Keratinocyte (primary cell): ENCODE data around the gene SLC44A1. TPM values are rescaled to one million over a fixed set of nuclear protein-coding genes. Genes with fewer than 3 reads are reported as not detected.

Experiments used
- DNase-seq: peaks from one replicate; pipeline ENCODE4 v3.0.0-alpha.2; 2011; ENCODE audit warnings: low read depth, missing footprints, low spot score
- FAIRE-seq: peaks from 2 replicates; lab custom pipeline; 2011; peaks lifted over from hg19 to GRCh38; lab: Jason Lieb, UNC
- H2AFZ ChIP-seq: 2 replicates; pipeline ENCODE4 v1.6.0; 2012; ENCODE audit warnings: low read length, control low read depth, inconsistent platforms; ENCODE audit not compliant: control insufficient read depth
- H3K27ac ChIP-seq: 2 replicates; pipeline ENCODE4 v1.5.1; 2011; ENCODE audit warnings: low read length; ENCODE audit not compliant: control insufficient read depth, insufficient read depth
- H3K27me3 ChIP-seq: 3 replicates; pipeline ENCODE4 v1.6.0; 2011; ENCODE audit warnings: low read length; ENCODE audit not compliant: control insufficient read depth, insufficient read depth; ENCODE audit errors: extremely low read depth
- H3K36me3 ChIP-seq, 2 experiments: 2 replicates in 1 of 2; 3 replicates in 1 of 2; pipeline ENCODE4 v1.5.1; 2011; ENCODE audit warnings: low read length in 2 of 2, mild to moderate bottlenecking in 1 of 2; ENCODE audit not compliant: control insufficient read depth in 2 of 2, insufficient read depth in 2 of 2; ENCODE audit errors: extremely low read depth in 1 of 2
- H3K4me1 ChIP-seq: 3 replicates; pipeline ENCODE4 v1.5.1; 2011; ENCODE audit warnings: low read length; ENCODE audit not compliant: control insufficient read depth, insufficient read depth; ENCODE audit errors: extremely low read depth
- H3K4me2 ChIP-seq: 3 replicates; pipeline ENCODE4 v1.6.0; 2011; ENCODE audit warnings: low read depth, low read length; ENCODE audit not compliant: control insufficient read depth, insufficient read depth; ENCODE audit errors: extremely low read depth
- H3K4me3 ChIP-seq, 3 experiments: fragments of 200-600 bp in 1 of 3; sonication (generic) in 1 of 3; 2 replicates in 2 of 3; 3 replicates in 1 of 3; pipeline ENCODE4 v1.5.1; 2011 to 2016; ENCODE audit warnings: low read length in 3 of 3, mild to moderate bottlenecking in 3 of 3, control low read depth in 2 of 3, inconsistent platforms in 1 of 3, low read depth in 1 of 3, mixed read lengths in 1 of 3, mixed run types in 1 of 3, moderate library complexity in 1 of 3; ENCODE audit not compliant: control insufficient read depth in 2 of 3, insufficient read depth in 2 of 3; ENCODE audit errors: extremely low read depth in 1 of 3
- H3K79me2 ChIP-seq: 2 replicates; pipeline ENCODE4 v1.6.0; 2012; ENCODE audit warnings: low read length; ENCODE audit not compliant: control insufficient read depth, insufficient read depth
- H3K9ac ChIP-seq: 3 replicates; pipeline ENCODE4 v1.6.0; 2011; ENCODE audit warnings: low read length; ENCODE audit not compliant: control insufficient read depth, insufficient read depth; ENCODE audit errors: extremely low read depth
- H3K9me1 ChIP-seq: 3 replicates; pipeline ENCODE4 v1.6.0; 2011; ENCODE audit warnings: low read length; ENCODE audit not compliant: control insufficient read depth, insufficient read depth; ENCODE audit errors: extremely low read depth
- H3K9me3 ChIP-seq: 2 replicates; pipeline ENCODE4 v1.5.1; 2012; ENCODE audit warnings: low read depth, low read length; ENCODE audit not compliant: control insufficient read depth
- H4K20me1 ChIP-seq: 3 replicates; pipeline ENCODE4 v1.6.0; 2011; ENCODE audit warnings: low read length; ENCODE audit not compliant: control insufficient read depth, insufficient read depth; ENCODE audit errors: extremely low read depth
- EZH2 ChIP-seq: IDR thresholded peaks from one replicate; pipeline ENCODE4 v1.6.1; 2012; ENCODE audit warnings: inconsistent platforms, mild to moderate bottlenecking, low read length, moderate library complexity
- dilution Hi-C: fragments of 300-500 bp; cut with MboI; formaldehyde crosslinking; loops from one replicate; pipeline ENCODE4 v1.7.0; 2020; ENCODE audit warnings: low sequenced_read_pairs; ENCODE audit not compliant: extremely low pct_ligation_motif_present
- polyA plus RNA-seq, 5 experiments: library from polyadenylated mRNA; depleted of rRNA in 3 of 5; stranded (reverse) in 3 of 5; stranded (forward) in 1 of 5; unstranded in 1 of 5; fragments of >200 nt; gene quantifications; 1 replicate in 1 of 5; 2 replicates in 3 of 5; 3 replicates in 1 of 5; pipeline versions ENCODE4 v1.2.1 to v1.2.3, GENCODE V29; 2011 to 2012; ENCODE audit warnings: missing spikeins in 2 of 5, low read depth in 1 of 5, low replicate concordance in 1 of 5
- TF ChIP-seq, protein P1 (sequence below), 3 experiments: IDR thresholded peaks in 1 of 3; conservative IDR thresholded peaks in 1 of 3; optimal IDR thresholded peaks in 1 of 3; 2 replicates in 2 of 3; 3 replicates in 1 of 3; pipeline versions ENCODE3 to v1.5.1; 2011; ENCODE audit warnings: low read length in 3 of 3, mild to moderate bottlenecking in 3 of 3, moderate library complexity in 2 of 3, control low read depth in 1 of 3, inconsistent platforms in 1 of 3; ENCODE audit not compliant: insufficient read depth in 2 of 3; ENCODE audit errors: extremely low read depth in 1 of 3

SLC44A1 gene
- polyA plus RNA-seq, 1 donor (not counting 4 experiments of a cell fraction or from before 2014, with no cell fraction given), result 22.9 TPM

DNA sequence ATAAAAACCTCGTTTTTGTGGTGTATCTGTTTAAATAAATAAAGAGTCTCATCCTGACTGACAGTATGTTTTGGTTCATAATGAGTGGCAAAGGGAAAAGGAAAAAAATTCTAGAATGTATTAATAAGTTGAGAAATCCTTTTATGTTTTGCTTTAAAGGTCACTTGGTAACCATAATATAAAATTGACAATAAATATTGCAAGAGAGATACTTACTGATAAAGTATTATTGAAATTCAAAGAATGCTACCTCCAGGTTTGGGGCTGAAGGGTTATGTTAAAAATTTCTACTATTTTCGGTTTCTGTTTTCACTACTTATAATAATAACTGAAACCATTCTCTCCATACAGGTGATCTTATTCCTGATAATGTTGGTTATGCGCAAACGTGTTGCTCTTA is 118.0 kb downstream of the SLC44A1 start:
- H3K79me2 ChIP-seq, result no peaks in the 10 kb centered on the region
- no peak overlapping the region for H3K9ac ChIP-seq
- H3K27ac ChIP-seq, result no peak overlapping the region
- H3K4me2 ChIP-seq, result no peak overlapping the region
- no peaks in the 10 kb centered on the region for H3K27me3 ChIP-seq
- no peak overlapping the region for H2AFZ ChIP-seq
- FAIRE-seq, result no peak
- no peaks in the 10 kb centered on the region for H3K4me1 ChIP-seq
- H3K36me3 ChIP-seq, result peaks cover 0 to 10% of the 10 kb centered on the region in 2 experiments
- TF ChIP-seq, protein P1, sequence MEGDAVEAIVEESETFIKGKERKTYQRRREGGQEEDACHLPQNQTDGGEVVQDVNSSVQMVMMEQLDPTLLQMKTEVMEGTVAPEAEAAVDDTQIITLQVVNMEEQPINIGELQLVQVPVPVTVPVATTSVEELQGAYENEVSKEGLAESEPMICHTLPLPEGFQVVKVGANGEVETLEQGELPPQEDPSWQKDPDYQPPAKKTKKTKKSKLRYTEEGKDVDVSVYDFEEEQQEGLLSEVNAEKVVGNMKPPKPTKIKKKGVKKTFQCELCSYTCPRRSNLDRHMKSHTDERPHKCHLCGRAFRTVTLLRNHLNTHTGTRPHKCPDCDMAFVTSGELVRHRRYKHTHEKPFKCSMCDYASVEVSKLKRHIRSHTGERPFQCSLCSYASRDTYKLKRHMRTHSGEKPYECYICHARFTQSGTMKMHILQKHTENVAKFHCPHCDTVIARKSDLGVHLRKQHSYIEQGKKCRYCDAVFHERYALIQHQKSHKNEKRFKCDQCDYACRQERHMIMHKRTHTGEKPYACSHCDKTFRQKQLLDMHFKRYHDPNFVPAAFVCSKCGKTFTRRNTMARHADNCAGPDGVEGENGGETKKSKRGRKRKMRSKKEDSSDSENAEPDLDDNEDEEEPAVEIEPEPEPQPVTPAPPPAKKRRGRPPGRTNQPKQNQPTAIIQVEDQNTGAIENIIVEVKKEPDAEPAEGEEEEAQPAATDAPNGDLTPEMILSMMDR (optimal IDR thresholded peaks at IDR 0.05 in 1 of 3, IDR thresholded peaks at IDR 0.05 in 1 of 3, conservative IDR thresholded peaks at IDR 0.05 in 1 of 3; ENCODE audit: extremely low read depth in 1 of 3, insufficient read depth in 2 of 3, low read length in 3 of 3), result no peak
- TF ChIP-seq EZH2, result no peak
- H4K20me1 ChIP-seq, result no peaks in the 10 kb centered on the region
- dilution Hi-C loops, result no loop called here
- no peaks in the 10 kb centered on the region for H3K9me3 ChIP-seq
- no peaks in the 10 kb centered on the region for H3K9me1 ChIP-seq
- H3K4me3 ChIP-seq, result no peak overlapping the region
- no peak for DNase-seq

DNA sequence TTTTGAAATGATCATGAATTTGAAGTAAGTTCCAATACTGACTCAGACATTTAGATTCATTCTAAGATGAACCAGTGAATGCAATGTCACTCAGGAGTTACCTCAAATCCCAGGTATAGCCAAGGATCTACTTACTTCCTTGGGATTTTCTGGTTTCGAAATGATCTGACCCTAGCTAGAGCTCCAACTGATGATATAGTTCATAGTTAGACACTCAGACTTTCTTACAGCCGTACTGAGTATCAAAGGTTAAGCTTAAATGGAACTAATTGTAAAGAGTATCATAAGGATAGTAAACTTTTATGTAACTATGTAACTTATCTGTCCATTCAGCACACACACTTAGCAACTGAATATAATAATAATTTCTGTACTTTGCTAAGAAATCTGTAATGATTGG is 119.4 kb downstream of the SLC44A1 start:
- DNase-seq (no peak), FAIRE-seq (no peak)
- Histone ChIP-seq H2AFZ (no peak overlapping the region), H3K4me2 (no peak overlapping the region), H3K9me1 (no peaks in the 10 kb centered on the region), H3K79me2 (no peaks in the 10 kb centered on the region), H3K9ac (no peak overlapping the region), H3K36me3 (peaks cover 0 to 10% of the 10 kb centered on the region in 2 experiments), H4K20me1 (no peaks in the 10 kb centered on the region), H3K9me3 (no peaks in the 10 kb centered on the region), H3K4me3 (no peak overlapping the region), H3K27me3 (no peaks in the 10 kb centered on the region), H3K4me1 (no peaks in the 10 kb centered on the region), H3K27ac (no peak overlapping the region)
- TF ChIP-seq, protein P1 (optimal IDR thresholded peaks at IDR 0.05 in 1 of 3, IDR thresholded peaks at IDR 0.05 in 1 of 3, conservative IDR thresholded peaks at IDR 0.05 in 1 of 3; ENCODE audit: extremely low read depth in 1 of 3, insufficient read depth in 2 of 3, low read length in 3 of 3), result no peak
- no peak for TF ChIP-seq EZH2
- dilution Hi-C loops, result no loop called here
